H9 (cell line): ENCODE results near the gene PTPRN2. TPM values are rescaled to one million over a fixed set of nuclear protein-coding genes. Genes with fewer than 3 reads are reported as not detected.

Experiments
- DNase-seq: peaks from one replicate; pipeline ENCODE4 v3.0.0-alpha.2; 2017
- H2AFZ ChIP-seq: one replicate; pipeline ENCODE4 v1.6.1; 2013; ENCODE audit warnings: mild to moderate bottlenecking, low read length, control low read depth, moderate library complexity
- H2AK5ac ChIP-seq: 2 replicates; pipeline ENCODE4 v1.6.1; 2013; ENCODE audit warnings: low read length, control low read depth, mixed read lengths; ENCODE audit not compliant: insufficient read length
- H2BK120ac ChIP-seq: one replicate; pipeline ENCODE4 v1.6.1; 2013; ENCODE audit warnings: low read depth, mild to moderate bottlenecking, low read length, control low read depth, inconsistent platforms; ENCODE audit not compliant: poor library complexity, severe bottlenecking
- H2BK12ac ChIP-seq: 2 replicates; pipeline ENCODE4 v1.6.1; 2013; ENCODE audit warnings: low read length, control low read depth, mixed read lengths, low read depth; ENCODE audit not compliant: insufficient read length
- H2BK15ac ChIP-seq: 2 replicates; pipeline ENCODE4 v1.6.1; 2013; ENCODE audit warnings: low read depth, low read length, control low read depth
- H2BK20ac ChIP-seq: one replicate; pipeline ENCODE4 v1.6.1; 2013; ENCODE audit warnings: low read depth, mild to moderate bottlenecking, low read length, control low read depth, inconsistent platforms; ENCODE audit not compliant: poor library complexity, severe bottlenecking
- H2BK5ac ChIP-seq: 2 replicates; pipeline ENCODE4 v1.6.1; 2013; ENCODE audit warnings: low read length, control low read depth, mixed read lengths; ENCODE audit not compliant: insufficient read length
- H3K14ac ChIP-seq: 2 replicates; pipeline ENCODE4 v1.6.1; 2013; ENCODE audit warnings: low read length, control low read depth; ENCODE audit not compliant: insufficient read depth
- H3K18ac ChIP-seq: 2 replicates; pipeline ENCODE4 v1.6.1; 2013; ENCODE audit warnings: low read depth, mild to moderate bottlenecking, mixed read lengths, low read length, control low read depth; ENCODE audit not compliant: insufficient read length
- H3K23ac ChIP-seq: 2 replicates; pipeline ENCODE4 v1.6.1; 2013; ENCODE audit warnings: low read length, control low read depth, mixed read lengths, low read depth; ENCODE audit not compliant: insufficient read length
- H3K23me2 ChIP-seq: 2 replicates; pipeline ENCODE4 v1.6.1; 2013; ENCODE audit warnings: low read depth, mild to moderate bottlenecking, mixed read lengths, low read length, control low read depth; ENCODE audit not compliant: insufficient read length, poor library complexity, severe bottlenecking
- H3K27ac ChIP-seq: 2 replicates; pipeline ENCODE4 v1.5.1; 2013; ENCODE audit warnings: low read length, control low read depth, mixed read lengths, low read depth; ENCODE audit not compliant: insufficient read length
- H3K27me3 ChIP-seq: 2 replicates; pipeline ENCODE4 v1.6.1; 2013; ENCODE audit warnings: low read length, control low read depth, inconsistent platforms; ENCODE audit not compliant: insufficient read depth
- H3K4ac ChIP-seq: 2 replicates; pipeline ENCODE4 v1.6.1; 2013; ENCODE audit warnings: low read depth, mild to moderate bottlenecking, control low read depth, inconsistent platforms, low read length, moderate library complexity
- H3K4me1 ChIP-seq: 2 replicates; pipeline ENCODE4 v1.6.1; 2013; ENCODE audit warnings: low read length, control low read depth, inconsistent platforms; ENCODE audit not compliant: insufficient read depth
- H3K4me2 ChIP-seq: 2 replicates; pipeline ENCODE4 v1.6.1; 2013; ENCODE audit warnings: low read length, control low read depth, mixed read lengths; ENCODE audit not compliant: insufficient read length, insufficient read depth
- H3K56ac ChIP-seq: 2 replicates; pipeline ENCODE4 v1.6.1; 2013; ENCODE audit warnings: low read depth, mild to moderate bottlenecking, mixed read lengths, low read length, control low read depth; ENCODE audit not compliant: insufficient read length
- H3K79me1 ChIP-seq: 2 replicates; pipeline ENCODE4 v1.6.1; 2013; ENCODE audit warnings: low read depth, mild to moderate bottlenecking, moderate library complexity, low read length, control low read depth, inconsistent platforms; ENCODE audit not compliant: insufficient read depth, poor library complexity, severe bottlenecking
- H3K79me2 ChIP-seq: 2 replicates; pipeline ENCODE4 v1.6.1; 2013; ENCODE audit warnings: low read length, control low read depth, inconsistent platforms; ENCODE audit not compliant: insufficient read depth
- H3K9ac ChIP-seq: 2 replicates; pipeline ENCODE4 v1.6.1; 2013; ENCODE audit warnings: low read length, control low read depth, mixed read lengths; ENCODE audit not compliant: insufficient read length; ENCODE audit errors: extremely low read depth
- H3K9me3 ChIP-seq: one replicate; pipeline ENCODE4 v1.6.1; 2013; ENCODE audit warnings: low read depth, low read length, inconsistent platforms; ENCODE audit not compliant: control insufficient read depth
- H3T11ph ChIP-seq: one replicate; pipeline ENCODE4 v1.6.1; 2013; ENCODE audit warnings: mild to moderate bottlenecking, low read length, control low read depth, inconsistent platforms
- H4K20me1 ChIP-seq: one replicate; pipeline ENCODE4 v1.6.1; 2013; ENCODE audit not compliant: control insufficient read depth, insufficient read length, insufficient read depth
- H4K5ac ChIP-seq: 2 replicates; pipeline ENCODE4 v1.6.1; 2013; ENCODE audit warnings: low read depth, mild to moderate bottlenecking, mixed read lengths, low read length, control low read depth; ENCODE audit not compliant: insufficient read length
- H4K8ac ChIP-seq: replicated peaks from 2 replicates; pipeline ENCODE4 v1.6.1; 2013; ENCODE audit warnings: low read length, control low read depth, mixed read lengths, low read depth; ENCODE audit not compliant: insufficient read length
- H4K91ac ChIP-seq: 2 replicates; pipeline ENCODE4 v1.6.1; 2013; ENCODE audit warnings: low read depth, mild to moderate bottlenecking, moderate library complexity, mixed read lengths, low read length, control low read depth; ENCODE audit not compliant: insufficient read length
- H3K27ac Mint-ChIP-seq, 3 experiments: 2 replicates in 2 of 3; 3 replicates in 1 of 3; pipeline ENCODE4 v1.8.0; 2020 to 2021; ENCODE audit warnings: mixed read lengths in 3 of 3, mild to moderate bottlenecking in 1 of 3, moderate library complexity in 1 of 3
- H3K27me3 Mint-ChIP-seq: 2 replicates; pipeline ENCODE4 v1.8.0; 2021; ENCODE audit warnings: low read depth, mild to moderate bottlenecking, moderate library complexity, mixed read lengths
- H3K36me3 Mint-ChIP-seq, 3 experiments: 2 replicates in 2 of 3; 3 replicates in 1 of 3; pipeline ENCODE4 v1.8.0; 2020 to 2021; ENCODE audit warnings: low read depth in 3 of 3, mixed read lengths in 3 of 3; ENCODE audit not compliant: insufficient read depth in 1 of 3
- H3K4me1 Mint-ChIP-seq, 2 experiments: 2 replicates each; pipeline ENCODE4 v1.8.0; 2020; ENCODE audit warnings: mixed read lengths in 2 of 2
- H3K4me3 Mint-ChIP-seq, 2 experiments: 2 replicates in 1 of 2; 3 replicates in 1 of 2; pipeline ENCODE4 v1.8.0; 2020 to 2021; ENCODE audit warnings: mild to moderate bottlenecking in 2 of 2, mixed read lengths in 2 of 2, moderate library complexity in 1 of 2
- H3K9me3 Mint-ChIP-seq, 2 experiments: 2 replicates in 1 of 2; 3 replicates in 1 of 2; pipeline ENCODE4 v1.8.0; 2020; ENCODE audit warnings: mild to moderate bottlenecking in 2 of 2, mixed read lengths in 2 of 2, moderate library complexity in 1 of 2
- WGBS: extraction: QIAGEN DNeasy Blood & Tissue Kit; methylation state at CpG from one replicate; pipeline ENCODE4 v1.1.7; 2013; ENCODE audit warnings: missing lambda C conversion rate, low lambda C conversion rate, mixed read lengths; ENCODE audit not compliant: insufficient read length; ENCODE audit errors: extremely low coverage; 5-methylcytosine and 5-hydroxymethylcytosine counted together
- total RNA-seq: library from RNA; stranded (reverse); gene quantifications from 2 replicates; pipeline ENCODE4 v1.2.1, GENCODE V29; 2021
- TF ChIP-seq, protein P1 (sequence below): fragments of 200-600 bp; sonication (generic); conservative IDR thresholded peaks from 3 replicates; pipeline ENCODE4 v1.8.0; 2021; ENCODE audit warnings: antibody characterized with exemption, mild to moderate bottlenecking

Gene PTPRN2
- total RNA-seq, 1 experiment from 2014 or later, result 5.2 TPM

DNA sequence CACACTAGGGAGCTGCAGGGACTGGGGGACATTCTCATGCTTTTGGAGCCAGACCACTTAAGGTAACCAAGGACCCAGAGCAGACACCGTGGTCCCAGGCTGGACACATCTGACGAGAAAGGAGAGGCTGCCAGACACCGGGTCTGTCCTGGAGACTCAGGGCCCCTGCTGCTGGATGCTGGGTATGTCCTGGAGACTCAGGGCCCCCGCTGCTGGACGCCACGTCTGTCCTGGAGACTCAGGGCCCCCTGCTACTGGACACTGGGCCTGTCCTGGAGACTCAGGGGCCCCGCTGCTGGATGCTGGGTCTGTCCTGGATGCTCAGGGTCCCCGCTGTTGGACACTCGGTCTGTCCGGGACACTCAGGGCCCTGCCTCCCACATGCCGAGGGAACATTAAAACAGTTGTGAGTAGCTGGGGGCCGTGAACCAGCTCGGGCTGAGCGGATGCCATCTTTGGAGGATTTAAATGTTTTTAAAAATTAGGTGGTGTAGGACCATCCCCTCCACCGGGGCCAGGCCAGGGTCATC, 1001.1 kb downstream of the PTPRN2 start:
- Histone ChIP-seq H3K4me1 (no peaks in the 10 kb centered on the region), H2AK5ac (no peak overlapping the region), H4K91ac (no peak overlapping the region), H2BK5ac (no peak overlapping the region), H4K5ac (no peak overlapping the region), H2AFZ (no peak overlapping the region), H3K27me3 (peaks cover 29% of the 10 kb centered on the region), H3K4me2 (no peak overlapping the region), H3K23ac (no peak overlapping the region), H2BK12ac (no peak overlapping the region), H4K8ac (no peak overlapping the region), H3K79me2 (no peaks in the 10 kb centered on the region), H3K14ac (no peak overlapping the region), H3K9ac (no peak overlapping the region), H3K4ac (no peak overlapping the region), H3K79me1 (no peaks in the 10 kb centered on the region), H2BK15ac (no peak overlapping the region), H3K9me3 (no peaks in the 10 kb centered on the region), H3K56ac (no peak overlapping the region), H3K18ac (no peak overlapping the region), H3K27ac (no peak overlapping the region), H3K23me2 (no peaks in the 10 kb centered on the region), H2BK20ac (no peak overlapping the region), H2BK120ac (no peak overlapping the region), H4K20me1 (no peaks in the 10 kb centered on the region), H3T11ph (no peak overlapping the region)
- DNase-seq, result no peak
- TF ChIP-seq, protein P1, sequence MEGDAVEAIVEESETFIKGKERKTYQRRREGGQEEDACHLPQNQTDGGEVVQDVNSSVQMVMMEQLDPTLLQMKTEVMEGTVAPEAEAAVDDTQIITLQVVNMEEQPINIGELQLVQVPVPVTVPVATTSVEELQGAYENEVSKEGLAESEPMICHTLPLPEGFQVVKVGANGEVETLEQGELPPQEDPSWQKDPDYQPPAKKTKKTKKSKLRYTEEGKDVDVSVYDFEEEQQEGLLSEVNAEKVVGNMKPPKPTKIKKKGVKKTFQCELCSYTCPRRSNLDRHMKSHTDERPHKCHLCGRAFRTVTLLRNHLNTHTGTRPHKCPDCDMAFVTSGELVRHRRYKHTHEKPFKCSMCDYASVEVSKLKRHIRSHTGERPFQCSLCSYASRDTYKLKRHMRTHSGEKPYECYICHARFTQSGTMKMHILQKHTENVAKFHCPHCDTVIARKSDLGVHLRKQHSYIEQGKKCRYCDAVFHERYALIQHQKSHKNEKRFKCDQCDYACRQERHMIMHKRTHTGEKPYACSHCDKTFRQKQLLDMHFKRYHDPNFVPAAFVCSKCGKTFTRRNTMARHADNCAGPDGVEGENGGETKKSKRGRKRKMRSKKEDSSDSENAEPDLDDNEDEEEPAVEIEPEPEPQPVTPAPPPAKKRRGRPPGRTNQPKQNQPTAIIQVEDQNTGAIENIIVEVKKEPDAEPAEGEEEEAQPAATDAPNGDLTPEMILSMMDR, result no peak
- Mint-ChIP-seq H3K4me1 (peaks cover 12 to 15% of the 10 kb centered on the region in 2 experiments), H3K36me3 (no peaks in the 10 kb centered on the region; a peak in 1 of 7 replicates), H3K27ac (no peak overlapping the region; a peak in 1 of 7 replicates), H3K9me3 (no peaks in the 10 kb centered on the region), H3K4me3 (no peak overlapping the region; a peak in 1 of 5 replicates), H3K27me3 (peaks cover 99% of the 10 kb centered on the region)
- WGBS, result no CpG with 5 or more reads among the region's 15 CpGs
